ENCODE results near the gene GARS1.

The GARS1 gene

DNA sequence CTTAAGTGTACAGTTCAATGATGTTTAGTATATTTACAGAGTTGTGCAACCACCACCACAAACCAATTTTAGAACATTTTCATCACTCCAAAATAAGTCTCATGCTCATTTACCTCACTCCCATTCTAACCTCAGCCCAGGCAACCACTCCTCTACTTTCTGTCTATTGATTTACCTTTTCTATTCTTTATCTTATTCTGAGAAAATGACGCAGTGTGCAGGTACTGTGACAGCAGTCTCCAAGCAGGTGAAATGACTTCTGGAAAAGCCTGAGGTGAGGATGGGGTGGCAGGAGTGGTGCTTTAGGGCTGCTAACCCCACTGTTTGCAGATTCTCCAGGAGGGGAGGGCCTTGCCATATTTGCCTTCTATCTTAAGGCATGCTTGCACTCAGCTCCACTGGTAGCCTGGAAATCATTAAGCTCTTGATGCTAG, 39.5 kb downstream of the GARS1 start:
- Histone ChIP-seq H3K27ac (ENCODE audit: extremely low read depth, low read depth, low read length) (no peak overlapping the region), H3K36me3 (ENCODE audit: control insufficient read depth in 2 of 2, insufficient read depth in 1 of 2, low read length in 2 of 2) (peaks cover 32 to 60% of the 10 kb centered on the region in 2 experiments), H3K9me3 (ENCODE audit: control insufficient read depth, insufficient read depth, low read depth, low read length) (no peaks in the 10 kb centered on the region), H3K4me1 (ENCODE audit: control insufficient read depth, insufficient read depth, low read length) (no peaks in the 10 kb centered on the region), H3K4me3 (ENCODE audit: low read depth, low read length) (no peak overlapping the region)
- ChIA-PET POLR2A (no interaction called here), CTCF (interaction anchor here (0.6 to 1.0 kb wide), 2 partner anchors 12 to 41 kb away, joined by 3 read pairs; no protein-coding TSS in a partner anchor)
- no peak for TF ChIP-seq ZNF747 (tag by site-specific recombination; IDR thresholded peaks at IDR 0.05)
- no peak for TF ChIP-seq ZNF514 (tag by site-specific recombination; IDR thresholded peaks at IDR 0.05)
- no peak for TF ChIP-seq FEZF1 (tag by site-specific recombination; IDR thresholded peaks at IDR 0.05)
- no peak for TF ChIP-seq ZNF600 (tag by site-specific recombination; IDR thresholded peaks at IDR 0.05)
- TF ChIP-seq ZSCAN16 (tag by site-specific recombination; IDR thresholded peaks at IDR 0.05): no peak
- TF ChIP-seq ZNF558 (tag by site-specific recombination; IDR thresholded peaks at IDR 0.05): no peak

DNA sequence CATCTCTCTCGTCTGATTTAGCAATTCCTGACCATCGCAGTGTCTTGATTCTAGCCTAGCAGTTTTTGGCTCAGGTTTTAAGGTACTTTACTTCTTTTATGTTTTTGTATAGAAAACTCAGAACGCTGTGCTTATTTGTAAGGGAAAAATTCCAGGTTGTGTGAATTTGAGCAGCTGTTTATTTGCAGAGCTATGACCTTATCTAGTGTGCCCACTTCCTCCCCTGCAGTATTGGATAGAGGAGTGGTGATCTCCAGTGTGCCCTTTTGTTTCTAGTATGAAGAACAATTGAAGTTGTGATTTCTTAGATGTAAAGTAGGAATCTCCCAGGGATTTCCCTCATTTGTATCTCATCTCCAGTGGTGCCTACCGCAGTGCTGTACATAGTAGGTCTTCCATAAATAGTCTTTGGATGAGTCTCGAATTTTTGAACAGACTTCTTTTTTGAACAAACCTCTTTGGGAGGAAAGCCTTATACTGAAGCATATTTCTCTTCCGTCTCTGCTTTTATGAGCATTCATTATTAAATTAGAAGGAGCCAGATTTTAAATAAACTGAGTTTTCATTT, 40.0 kb downstream of the GARS1 start:
- ChIA-PET POLR2A (no interaction called here), CTCF (interaction anchor here (1.0 kb wide), 1 partner anchor 11 kb away, joined by 3 read pairs; no protein-coding TSS in a partner anchor)
- TF ChIP-seq ZNF121 (tag by site-specific recombination; IDR thresholded peaks at IDR 0.05) (no peak), ZNF248 (tag by site-specific recombination; IDR thresholded peaks at IDR 0.05) (no peak), ZBTB1 (tag by site-specific recombination; IDR thresholded peaks at IDR 0.05) (no peak)
- Histone ChIP-seq H3K36me3 (ENCODE audit: control insufficient read depth in 2 of 2, insufficient read depth in 1 of 2, low read length in 2 of 2) (peaks cover 32 to 55% of the 10 kb centered on the region in 2 experiments), H3K4me1 (ENCODE audit: control insufficient read depth, insufficient read depth, low read length) (no peaks in the 10 kb centered on the region), H3K9me3 (ENCODE audit: control insufficient read depth, insufficient read depth, low read depth, low read length) (no peaks in the 10 kb centered on the region), H3K27ac (ENCODE audit: extremely low read depth, low read depth, low read length) (no peak overlapping the region), H3K4me3 (ENCODE audit: low read depth, low read length) (no peak overlapping the region)

DNA sequence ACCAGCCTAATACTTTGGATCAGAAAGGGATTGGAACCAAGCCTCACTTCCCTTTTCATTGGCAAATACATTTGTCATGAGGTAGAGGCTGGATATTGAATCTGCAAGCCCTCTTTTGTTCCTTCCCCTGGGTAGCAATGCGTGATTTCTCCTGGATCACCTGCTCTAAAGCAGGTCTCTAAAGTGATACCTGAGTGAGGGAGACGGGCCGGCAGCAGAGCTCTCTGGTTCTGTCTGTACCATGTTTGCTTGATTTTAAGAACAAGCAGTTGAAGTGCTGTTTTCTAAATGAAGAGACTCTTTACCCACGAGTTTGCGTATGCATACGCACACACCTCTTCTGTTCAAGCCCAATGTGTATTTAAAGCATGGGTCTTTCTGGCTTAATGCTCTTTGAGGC, 41.1 kb downstream of the GARS1 start:
- TF ChIP-seq ZNF544 (tag by site-specific recombination; IDR thresholded peaks at IDR 0.05) (no peak), GLI4 (tag by site-specific recombination; IDR thresholded peaks at IDR 0.05) (no peak), ZNF140 (tag by site-specific recombination; IDR thresholded peaks at IDR 0.05) (no peak), ZNF426 (tag by site-specific recombination; IDR thresholded peaks at IDR 0.05) (no peak), OVOL3 (tag by site-specific recombination; IDR thresholded peaks at IDR 0.05) (no peak), ZNF214 (tag by site-specific recombination; IDR thresholded peaks at IDR 0.05; ENCODE audit: borderline replicate concordance) (no peak), ZNF521 (tag by site-specific recombination; IDR thresholded peaks at IDR 0.05) (no peak), ZNF830 (tag by site-specific recombination; IDR thresholded peaks at IDR 0.05; ENCODE audit: low read depth) (no peak)
- TF ChIP-seq, protein P1, sequence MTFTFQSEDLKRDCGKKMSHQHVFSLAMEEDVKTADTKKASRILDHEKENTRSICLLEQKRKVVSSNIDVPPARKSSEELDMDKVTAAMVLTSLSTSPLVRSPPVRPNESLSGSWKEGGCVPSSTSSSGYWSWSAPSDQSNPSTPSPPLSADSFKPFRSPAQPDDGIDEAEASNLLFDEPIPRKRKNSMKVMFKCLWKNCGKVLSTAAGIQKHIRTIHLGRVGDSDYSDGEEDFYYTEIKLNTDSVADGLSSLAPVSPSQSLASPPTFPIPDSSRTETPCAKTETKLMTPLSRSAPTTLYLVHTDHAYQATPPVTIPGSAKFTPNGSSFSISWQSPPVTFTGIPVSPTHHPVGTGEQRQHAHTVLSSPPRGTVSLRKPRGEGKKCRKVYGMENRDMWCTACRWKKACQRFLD (tag by site-specific recombination; IDR thresholded peaks at IDR 0.05): no peak
- TF ChIP-seq, protein P2, sequence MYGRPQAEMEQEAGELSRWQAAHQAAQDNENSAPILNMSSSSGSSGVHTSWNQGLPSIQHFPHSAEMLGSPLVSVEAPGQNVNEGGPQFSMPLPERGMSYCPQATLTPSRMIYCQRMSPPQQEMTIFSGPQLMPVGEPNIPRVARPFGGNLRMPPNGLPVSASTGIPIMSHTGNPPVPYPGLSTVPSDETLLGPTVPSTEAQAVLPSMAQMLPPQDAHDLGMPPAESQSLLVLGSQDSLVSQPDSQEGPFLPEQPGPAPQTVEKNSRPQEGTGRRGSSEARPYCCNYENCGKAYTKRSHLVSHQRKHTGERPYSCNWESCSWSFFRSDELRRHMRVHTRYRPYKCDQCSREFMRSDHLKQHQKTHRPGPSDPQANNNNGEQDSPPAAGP (tag by site-specific recombination; IDR thresholded peaks at IDR 0.05): no peak
- TF ChIP-seq, protein P3, sequence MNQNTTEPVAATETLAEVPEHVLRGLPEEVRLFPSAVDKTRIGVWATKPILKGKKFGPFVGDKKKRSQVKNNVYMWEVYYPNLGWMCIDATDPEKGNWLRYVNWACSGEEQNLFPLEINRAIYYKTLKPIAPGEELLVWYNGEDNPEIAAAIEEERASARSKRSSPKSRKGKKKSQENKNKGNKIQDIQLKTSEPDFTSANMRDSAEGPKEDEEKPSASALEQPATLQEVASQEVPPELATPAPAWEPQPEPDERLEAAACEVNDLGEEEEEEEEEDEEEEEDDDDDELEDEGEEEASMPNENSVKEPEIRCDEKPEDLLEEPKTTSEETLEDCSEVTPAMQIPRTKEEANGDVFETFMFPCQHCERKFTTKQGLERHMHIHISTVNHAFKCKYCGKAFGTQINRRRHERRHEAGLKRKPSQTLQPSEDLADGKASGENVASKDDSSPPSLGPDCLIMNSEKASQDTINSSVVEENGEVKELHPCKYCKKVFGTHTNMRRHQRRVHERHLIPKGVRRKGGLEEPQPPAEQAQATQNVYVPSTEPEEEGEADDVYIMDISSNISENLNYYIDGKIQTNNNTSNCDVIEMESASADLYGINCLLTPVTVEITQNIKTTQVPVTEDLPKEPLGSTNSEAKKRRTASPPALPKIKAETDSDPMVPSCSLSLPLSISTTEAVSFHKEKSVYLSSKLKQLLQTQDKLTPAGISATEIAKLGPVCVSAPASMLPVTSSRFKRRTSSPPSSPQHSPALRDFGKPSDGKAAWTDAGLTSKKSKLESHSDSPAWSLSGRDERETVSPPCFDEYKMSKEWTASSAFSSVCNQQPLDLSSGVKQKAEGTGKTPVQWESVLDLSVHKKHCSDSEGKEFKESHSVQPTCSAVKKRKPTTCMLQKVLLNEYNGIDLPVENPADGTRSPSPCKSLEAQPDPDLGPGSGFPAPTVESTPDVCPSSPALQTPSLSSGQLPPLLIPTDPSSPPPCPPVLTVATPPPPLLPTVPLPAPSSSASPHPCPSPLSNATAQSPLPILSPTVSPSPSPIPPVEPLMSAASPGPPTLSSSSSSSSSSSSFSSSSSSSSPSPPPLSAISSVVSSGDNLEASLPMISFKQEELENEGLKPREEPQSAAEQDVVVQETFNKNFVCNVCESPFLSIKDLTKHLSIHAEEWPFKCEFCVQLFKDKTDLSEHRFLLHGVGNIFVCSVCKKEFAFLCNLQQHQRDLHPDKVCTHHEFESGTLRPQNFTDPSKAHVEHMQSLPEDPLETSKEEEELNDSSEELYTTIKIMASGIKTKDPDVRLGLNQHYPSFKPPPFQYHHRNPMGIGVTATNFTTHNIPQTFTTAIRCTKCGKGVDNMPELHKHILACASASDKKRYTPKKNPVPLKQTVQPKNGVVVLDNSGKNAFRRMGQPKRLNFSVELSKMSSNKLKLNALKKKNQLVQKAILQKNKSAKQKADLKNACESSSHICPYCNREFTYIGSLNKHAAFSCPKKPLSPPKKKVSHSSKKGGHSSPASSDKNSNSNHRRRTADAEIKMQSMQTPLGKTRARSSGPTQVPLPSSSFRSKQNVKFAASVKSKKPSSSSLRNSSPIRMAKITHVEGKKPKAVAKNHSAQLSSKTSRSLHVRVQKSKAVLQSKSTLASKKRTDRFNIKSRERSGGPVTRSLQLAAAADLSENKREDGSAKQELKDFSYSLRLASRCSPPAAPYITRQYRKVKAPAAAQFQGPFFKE (tag by site-specific recombination; IDR thresholded peaks at IDR 0.05; ENCODE audit: borderline replicate concordance): no peak
- TF ChIP-seq, protein P4, sequence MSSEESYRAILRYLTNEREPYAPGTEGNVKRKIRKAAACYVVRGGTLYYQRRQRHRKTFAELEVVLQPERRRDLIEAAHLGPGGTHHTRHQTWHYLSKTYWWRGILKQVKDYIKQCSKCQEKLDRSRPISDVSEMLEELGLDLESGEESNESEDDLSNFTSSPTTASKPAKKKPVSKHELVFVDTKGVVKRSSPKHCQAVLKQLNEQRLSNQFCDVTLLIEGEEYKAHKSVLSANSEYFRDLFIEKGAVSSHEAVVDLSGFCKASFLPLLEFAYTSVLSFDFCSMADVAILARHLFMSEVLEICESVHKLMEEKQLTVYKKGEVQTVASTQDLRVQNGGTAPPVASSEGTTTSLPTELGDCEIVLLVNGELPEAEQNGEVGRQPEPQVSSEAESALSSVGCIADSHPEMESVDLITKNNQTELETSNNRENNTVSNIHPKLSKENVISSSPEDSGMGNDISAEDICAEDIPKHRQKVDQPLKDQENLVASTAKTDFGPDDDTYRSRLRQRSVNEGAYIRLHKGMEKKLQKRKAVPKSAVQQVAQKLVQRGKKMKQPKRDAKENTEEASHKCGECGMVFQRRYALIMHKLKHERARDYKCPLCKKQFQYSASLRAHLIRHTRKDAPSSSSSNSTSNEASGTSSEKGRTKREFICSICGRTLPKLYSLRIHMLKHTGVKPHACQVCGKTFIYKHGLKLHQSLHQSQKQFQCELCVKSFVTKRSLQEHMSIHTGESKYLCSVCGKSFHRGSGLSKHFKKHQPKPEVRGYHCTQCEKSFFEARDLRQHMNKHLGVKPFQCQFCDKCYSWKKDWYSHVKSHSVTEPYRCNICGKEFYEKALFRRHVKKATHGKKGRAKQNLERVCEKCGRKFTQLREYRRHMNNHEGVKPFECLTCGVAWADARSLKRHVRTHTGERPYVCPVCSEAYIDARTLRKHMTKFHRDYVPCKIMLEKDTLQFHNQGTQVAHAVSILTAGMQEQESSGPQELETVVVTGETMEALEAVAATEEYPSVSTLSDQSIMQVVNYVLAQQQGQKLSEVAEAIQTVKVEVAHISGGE (tag by site-specific recombination; conservative IDR thresholded peaks at IDR 0.05; ENCODE audit: low read depth): no peak
- Histone ChIP-seq H3K36me3 (ENCODE audit: control insufficient read depth in 2 of 2, insufficient read depth in 1 of 2, low read length in 2 of 2) (peaks cover 22 to 48% of the 10 kb centered on the region in 2 experiments), H3K9me3 (ENCODE audit: control insufficient read depth, insufficient read depth, low read depth, low read length) (no peaks in the 10 kb centered on the region), H3K27ac (ENCODE audit: extremely low read depth, low read depth, low read length) (no peak overlapping the region), H3K4me1 (ENCODE audit: control insufficient read depth, insufficient read depth, low read length) (no peaks in the 10 kb centered on the region), H3K4me3 (ENCODE audit: low read depth, low read length) (no peak overlapping the region)
- POLR2A ChIA-PET: no interaction called here
- CTCF ChIA-PET: no interaction called here
